ENCODE measurements around the gene C16orf92. TPM values are rescaled to one million over a fixed set of nuclear protein-coding genes. Genes with fewer than 3 reads are reported as not detected.

Gene C16orf92, protein sequence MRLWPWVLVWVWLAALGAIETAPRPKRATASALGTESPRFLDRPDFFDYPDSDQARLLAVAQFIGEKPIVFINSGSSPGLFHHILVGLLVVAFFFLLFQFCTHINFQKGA
- total RNA-seq, result not detected in 2 replicates
- long read RNA-seq, result 0 reads

DNA sequence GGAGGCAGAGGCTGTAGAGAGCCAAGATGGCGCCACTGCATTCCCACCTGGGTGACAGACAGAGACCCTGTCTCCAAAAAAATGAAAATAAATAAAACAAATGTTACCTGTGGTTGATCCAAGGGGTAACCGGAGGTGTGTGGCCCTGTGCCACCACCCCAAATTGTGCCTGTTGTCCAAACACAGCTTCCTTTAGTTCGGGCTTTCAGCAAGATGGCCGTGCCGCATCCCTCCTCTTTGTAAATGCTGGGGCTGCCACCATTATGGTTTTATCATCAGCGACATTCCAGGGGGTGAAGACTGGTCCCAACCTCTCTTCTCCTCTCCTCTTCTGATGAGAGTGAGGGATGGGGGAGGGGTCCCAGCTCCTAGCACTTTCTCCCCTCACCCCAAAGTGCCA is at the start of gene C16orf92:
TSS of gene C16orf92 (plus strand) at position 312 of the 400 bp plus-strand sequence. CDS start 143 bp downstream, outside the sequence.
- TF ChIP-seq, protein P1, sequence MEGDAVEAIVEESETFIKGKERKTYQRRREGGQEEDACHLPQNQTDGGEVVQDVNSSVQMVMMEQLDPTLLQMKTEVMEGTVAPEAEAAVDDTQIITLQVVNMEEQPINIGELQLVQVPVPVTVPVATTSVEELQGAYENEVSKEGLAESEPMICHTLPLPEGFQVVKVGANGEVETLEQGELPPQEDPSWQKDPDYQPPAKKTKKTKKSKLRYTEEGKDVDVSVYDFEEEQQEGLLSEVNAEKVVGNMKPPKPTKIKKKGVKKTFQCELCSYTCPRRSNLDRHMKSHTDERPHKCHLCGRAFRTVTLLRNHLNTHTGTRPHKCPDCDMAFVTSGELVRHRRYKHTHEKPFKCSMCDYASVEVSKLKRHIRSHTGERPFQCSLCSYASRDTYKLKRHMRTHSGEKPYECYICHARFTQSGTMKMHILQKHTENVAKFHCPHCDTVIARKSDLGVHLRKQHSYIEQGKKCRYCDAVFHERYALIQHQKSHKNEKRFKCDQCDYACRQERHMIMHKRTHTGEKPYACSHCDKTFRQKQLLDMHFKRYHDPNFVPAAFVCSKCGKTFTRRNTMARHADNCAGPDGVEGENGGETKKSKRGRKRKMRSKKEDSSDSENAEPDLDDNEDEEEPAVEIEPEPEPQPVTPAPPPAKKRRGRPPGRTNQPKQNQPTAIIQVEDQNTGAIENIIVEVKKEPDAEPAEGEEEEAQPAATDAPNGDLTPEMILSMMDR (IDR thresholded peaks at IDR 0.05), result no peak
- Mint-ChIP-seq H3K27ac (ENCODE audit: unreplicated experiment) (no peak within 1 kb of the TSS), H3K4me1 (ENCODE audit: unreplicated experiment) (peaks cover 6% of the 10 kb centered on the region), H3K36me3 (ENCODE audit: unreplicated experiment) (no peaks in the 10 kb centered on the region), H3K4me3 (ENCODE audit: unreplicated experiment) (no peak within 1 kb of the TSS), H3K9me3 (ENCODE audit: unreplicated experiment) (no peaks in the 10 kb centered on the region), H3K27me3 (ENCODE audit: unreplicated experiment) (peaks cover 19% of the 10 kb centered on the region)
- DNase-seq (ENCODE audit: extremely low spot score, unreplicated experiment), result no peak

GRCh38 chr16:29973384-29974246 is 49.4 kb upstream of the C16orf92 start, which contains the start of gene TAOK2:
Gene TAOK2, plus strand, starts transcription at chr16:29973868. Its CDS starts 3,905 bp downstream, at chr16:29977773.
- peak; percentile 100 for DNase-seq (ENCODE audit: extremely low spot score, unreplicated experiment)
- Mint-ChIP-seq H3K27me3 (ENCODE audit: unreplicated experiment) (no peaks in the 10 kb centered on the region), H3K4me1 (ENCODE audit: unreplicated experiment) (peaks cover 30% of the 10 kb centered on the region), H3K4me3 (ENCODE audit: unreplicated experiment) (peak within 1 kb of the TSS; percentile 98), H3K36me3 (ENCODE audit: unreplicated experiment) (peaks cover 15% of the 10 kb centered on the region), H3K9me3 (ENCODE audit: unreplicated experiment) (no peaks in the 10 kb centered on the region), H3K27ac (ENCODE audit: unreplicated experiment) (peak within 1 kb of the TSS; percentile 94)
- TF ChIP-seq, protein P1 (IDR thresholded peaks at IDR 0.05), result no peak

GRCh38 chr16:29974291-29975133 is 48.5 kb upstream of the C16orf92 start:
- Mint-ChIP-seq H3K36me3 (ENCODE audit: unreplicated experiment) (peaks cover 19% of the 10 kb centered on the region), H3K27me3 (ENCODE audit: unreplicated experiment) (no peaks in the 10 kb centered on the region), H3K27ac (ENCODE audit: unreplicated experiment) (peak overlapping the region; percentile 94), H3K4me1 (ENCODE audit: unreplicated experiment) (peaks cover 30% of the 10 kb centered on the region), H3K4me3 (ENCODE audit: unreplicated experiment) (peak overlapping the region; percentile 98), H3K9me3 (ENCODE audit: unreplicated experiment) (no peaks in the 10 kb centered on the region)
- DNase-seq (ENCODE audit: extremely low spot score, unreplicated experiment), result no peak
- TF ChIP-seq, protein P1 (IDR thresholded peaks at IDR 0.05), result no peak

GRCh38 chr16:29975134-29975538 is 47.9 kb upstream of the C16orf92 start:
- TF ChIP-seq, protein P1 (IDR thresholded peaks at IDR 0.05), result no peak
- Mint-ChIP-seq H3K9me3 (ENCODE audit: unreplicated experiment) (no peaks in the 10 kb centered on the region), H3K4me3 (ENCODE audit: unreplicated experiment) (peak overlapping the region; percentile 98), H3K36me3 (ENCODE audit: unreplicated experiment) (peaks cover 21% of the 10 kb centered on the region), H3K27ac (ENCODE audit: unreplicated experiment) (peak overlapping the region; percentile 94), H3K4me1 (ENCODE audit: unreplicated experiment) (peaks cover 30% of the 10 kb centered on the region), H3K27me3 (ENCODE audit: unreplicated experiment) (no peaks in the 10 kb centered on the region)
- no peak for DNase-seq (ENCODE audit: extremely low spot score, unreplicated experiment)

Measured in osteocyte (in vitro differentiated cells).